ENCODE measurements around the gene PRKACA. TPM values are rescaled to one million over a fixed set of nuclear protein-coding genes. Genes with fewer than 3 reads are reported as not detected.

Gene PRKACA
- total and polyA plus RNA-seq, 2 donors (not counting 3 experiments of a cell fraction or from before 2014, with no cell fraction given): 44.2 to 97.5 TPM

- TF ChIP-seq MYC (IDR thresholded peaks at IDR 0.05; ENCODE audit: low read depth, low read length) (no peak), POLR2AphosphoS5 (IDR thresholded peaks at IDR 0.05; ENCODE audit: insufficient read depth, low read depth, low read length) (no peak), EZH2 (IDR thresholded peaks at IDR 0.05; ENCODE audit: borderline replicate concordance, low read depth, low read length, severe bottlenecking) (no peak), POLR2A (IDR thresholded peaks at IDR 0.05; ENCODE audit: low read depth, low read length) (no peak), FOS (IDR thresholded peaks at IDR 0.05; ENCODE audit: borderline replicate concordance, insufficient read depth, low read length) (no peak), MAX (IDR thresholded peaks at IDR 0.05; ENCODE audit: insufficient read depth, insufficient read length) (no peak), CTCF (IDR thresholded peaks at IDR 0.05; ENCODE audit: extremely low read depth in 1 of 2, insufficient read depth in 1 of 2, low read depth in 1 of 2, low read length in 2 of 2) (no peak), GATA2 (IDR thresholded peaks at IDR 0.05; ENCODE audit: insufficient read depth, insufficient read length, low read depth, low read length) (no peak), JUN (IDR thresholded peaks at IDR 0.05; ENCODE audit: borderline replicate concordance, insufficient read depth, insufficient read length, low read depth) (no peak)
- H3K36me3 ChIP-seq (ENCODE audit: control insufficient read depth in 2 of 2, extremely low read depth in 1 of 2, insufficient read depth in 2 of 2, low read length in 2 of 2): no peaks in the 10 kb centered on the region
- peaks cover 6% of the 10 kb centered on the region in 2 experiments for H3K27me3 ChIP-seq (ENCODE audit: control insufficient read depth in 2 of 2, insufficient read depth in 2 of 2, low read length in 2 of 2)
- no peak for FAIRE-seq
- H3K9me1 ChIP-seq (replicated peaks; ENCODE audit: control insufficient read depth, extremely low read depth, insufficient read depth, low read length): no peaks in the 10 kb centered on the region
- H3K4me2 ChIP-seq (ENCODE audit: insufficient read depth, low read length): no peak overlapping the region
- H3K4me3 ChIP-seq (replicated peaks in 1 of 3; ENCODE audit: insufficient read depth in 1 of 3, low read depth in 1 of 3, low read length in 3 of 3): no peak overlapping the region
- no peak overlapping the region for H2AFZ ChIP-seq (ENCODE audit: low read depth, low read length)
- H4K20me1 ChIP-seq (replicated peaks; ENCODE audit: control insufficient read depth, extremely low read depth, insufficient read depth, low read length): no peaks in the 10 kb centered on the region
- H3K9me3 ChIP-seq (replicated peaks; ENCODE audit: control insufficient read depth, insufficient read depth, low read length): no peaks in the 10 kb centered on the region
- no peak for DNase-seq (ENCODE audit: low read depth, low spot score)
- H3K4me1 ChIP-seq (ENCODE audit: control insufficient read depth, extremely low read depth, insufficient read depth, low read length): no peaks in the 10 kb centered on the region
- ChIA-PET CTCF (interaction anchor here (1.0 to 1.1 kb wide), 2 partner anchors 12 to 18 kb away, joined by 4 to 7 read pairs; partner anchors contain the start of gene MISP3), POLR2A (no interaction called here)
- H3K9ac ChIP-seq (replicated peaks; ENCODE audit: extremely low read depth, insufficient read depth, low read length): no peak overlapping the region
- no peak overlapping the region for H3K27ac ChIP-seq (ENCODE audit: insufficient read depth, low read depth, low read length)
- intact Hi-C loops (cut with micrococcal nuclease): no loop called here
- BruUV-seq (replicated peaks): no TSS peak
- no peaks in the 10 kb centered on the region for H3K79me2 ChIP-seq (ENCODE audit: control insufficient read depth, insufficient read depth, low read length)
- dilution Hi-C loops (cut with MboI; ENCODE audit: extremely low pct_ligation_motif_present, low sequenced_read_pairs): no loop called here
Measured at GRCh38 chr19:14054099-14054498, 63.5 kb downstream of the PRKACA start.

All from endothelial cell of umbilical vein (primary cell).